Limb (tissue), 2 donors: ENCODE results near the gene RIC8B.
A peak's percentile ranks its signal among the peaks of the same experiment; 100 is the strongest.

Source experiments
- DNase-seq, 2 donors: peaks; one replicate each; pipeline ENCODE4 v3.0.0-alpha.2; 2016; ENCODE audit errors: extremely low spot score in 2 of 2

RIC8B gene

GRCh38 chr12:106801167-106801708 is 26.8 kb downstream of the RIC8B start:
- DNase-seq, result no peak

DNA sequence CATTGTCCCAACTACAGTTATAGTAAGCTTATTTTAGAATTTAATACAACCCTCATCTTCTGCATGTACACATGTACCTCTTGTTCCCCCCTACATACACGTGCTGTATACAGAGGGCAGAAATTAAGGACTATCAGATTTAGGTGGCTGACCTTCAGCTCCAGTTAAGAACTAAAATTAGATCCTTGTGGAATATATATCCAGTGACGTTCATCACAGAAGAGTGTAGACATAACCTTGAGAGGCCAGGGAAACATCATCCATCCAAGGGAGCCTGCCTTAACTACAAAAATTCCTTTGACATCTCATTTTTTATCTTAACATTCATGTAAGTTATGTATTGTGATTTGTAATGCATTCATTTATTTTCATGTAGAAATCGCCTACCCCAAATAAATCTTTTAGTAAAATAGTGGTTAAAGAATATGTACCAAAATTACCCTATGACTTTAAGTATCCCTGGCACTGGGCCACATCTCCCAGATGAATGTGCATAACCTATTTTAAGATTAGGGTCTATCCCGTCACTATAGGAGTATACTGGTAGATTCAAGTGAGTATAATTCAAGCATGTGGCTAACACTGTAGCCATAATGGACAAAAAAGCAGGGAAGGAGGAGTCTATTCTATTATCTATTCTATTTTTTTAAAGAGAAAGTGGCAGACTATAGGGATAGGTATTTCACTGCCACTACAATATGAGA is 27.5 kb downstream of the RIC8B start:
- no peak for DNase-seq

- DNase-seq, result no peak
These were observed 30.2 kb downstream of the RIC8B start for GRCh38 chr12:106804668-106805067.

- DNase-seq, result no peak
These were observed 40.2 kb downstream of the RIC8B start for GRCh38 chr12:106814714-106815113.

DNA sequence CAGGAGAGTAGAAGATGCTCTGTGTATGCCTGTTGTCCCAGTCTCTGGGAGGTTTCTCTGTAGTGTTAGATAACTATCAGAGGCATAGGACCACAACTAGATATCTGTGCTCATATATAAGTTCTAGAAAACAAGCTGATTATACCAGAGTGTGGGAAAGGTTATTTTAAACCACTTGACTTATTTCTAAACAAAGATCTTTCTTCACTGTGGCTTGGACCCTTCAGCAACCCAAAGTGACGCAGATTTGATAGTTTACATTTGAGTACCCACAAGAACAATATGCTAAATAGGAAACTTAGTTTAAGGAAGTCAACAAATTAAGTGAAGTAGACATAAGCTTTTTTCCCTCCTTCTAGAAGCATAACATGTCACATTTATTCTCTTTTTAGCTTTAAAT is 41.3 kb downstream of the RIC8B start:
- no peak for DNase-seq

DNA sequence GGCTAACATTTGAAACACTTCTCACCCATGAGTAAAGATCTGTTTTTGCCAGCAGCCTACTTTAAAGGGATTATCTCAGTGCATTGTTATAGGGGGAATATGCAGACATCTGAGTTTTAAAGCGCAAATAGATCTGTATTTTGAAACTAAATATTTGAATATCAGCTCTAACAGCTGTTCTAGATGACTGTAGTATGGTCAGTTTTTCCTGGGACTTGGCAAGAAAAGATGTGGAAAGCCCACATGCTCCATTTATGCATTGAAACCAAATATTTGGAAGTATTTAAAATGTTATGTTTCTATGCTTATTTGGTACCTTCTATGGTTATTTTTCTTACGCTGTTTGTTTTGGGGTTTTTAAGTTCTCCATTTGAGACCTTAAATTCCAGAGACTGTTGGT is 41.7 kb downstream of the RIC8B start:
- DNase-seq, result peak in 1 of 2 donors; percentile 27

GRCh38 chr12:106819991-106820390 is 45.5 kb downstream of the RIC8B start:
- DNase-seq, result no peak

DNA sequence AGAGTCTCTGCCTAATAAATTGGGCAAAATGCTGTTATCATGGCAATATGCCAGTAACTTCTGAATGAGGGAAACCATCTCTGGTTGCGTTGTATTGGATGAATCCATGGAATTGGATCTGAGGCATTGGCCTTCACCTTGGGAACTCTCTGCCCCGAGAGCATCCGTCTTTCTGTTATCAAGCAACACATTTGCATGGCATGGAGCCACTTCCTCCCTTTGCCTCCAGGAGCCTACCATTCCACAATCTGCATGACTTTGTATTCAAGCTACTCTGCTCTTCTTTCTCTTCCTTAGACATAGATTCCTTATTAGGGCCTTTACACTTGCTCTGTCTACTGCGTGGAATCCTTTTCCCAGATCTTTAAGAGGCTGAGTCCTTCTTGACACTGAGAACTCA is 57.2 kb downstream of the RIC8B start:
- DNase-seq, result no peak

- no peak for DNase-seq
These were observed 63.3 kb downstream of the RIC8B start for GRCh38 chr12:106837782-106838181.

DNA sequence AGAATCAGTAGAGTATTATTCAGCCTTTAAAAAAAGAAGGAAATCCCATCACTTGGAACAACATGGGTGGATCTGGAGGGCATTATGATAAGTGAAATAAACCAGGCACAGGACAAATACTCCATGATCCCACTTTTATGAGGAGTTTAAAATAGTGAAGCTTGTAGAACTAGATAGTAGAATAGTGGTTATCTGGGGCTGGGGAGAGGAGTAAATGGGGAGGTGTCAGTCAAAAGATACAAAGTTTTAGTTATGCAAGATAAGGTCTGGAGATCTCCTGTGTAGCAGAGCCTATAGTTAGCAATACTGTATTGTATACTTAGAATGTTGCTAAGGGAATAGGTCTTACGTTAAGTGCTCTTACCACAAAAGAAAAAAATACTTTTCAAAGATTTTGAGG is 64.9 kb downstream of the RIC8B start:
- no peak for DNase-seq

GRCh38 chr12:106840243-106840642 is 65.8 kb downstream of the RIC8B start:
- DNase-seq, result peak in 1 of 2 donors; percentile 24

- peak; percentile 53 to 68 for DNase-seq
These were observed 67.2 kb downstream of the RIC8B start for GRCh38 chr12:106841510-106842302.

DNA sequence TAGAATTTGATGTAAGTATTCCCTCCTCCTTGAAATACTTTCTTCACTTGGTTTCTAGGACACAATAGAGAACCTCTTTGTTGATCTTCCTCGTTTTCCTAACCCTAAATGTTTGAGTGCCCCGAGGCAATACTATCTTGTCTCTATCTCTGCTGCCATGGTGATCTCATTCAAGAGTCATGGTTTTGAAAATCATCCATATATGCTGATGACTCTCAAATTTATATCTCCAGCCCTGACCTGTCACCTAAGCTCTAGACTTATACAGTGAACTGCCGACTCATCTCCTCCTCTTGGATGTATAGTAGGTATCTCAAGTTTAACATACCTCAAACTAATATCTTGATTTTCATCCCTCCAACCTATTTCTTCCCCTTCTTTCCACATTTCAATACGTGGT is 71.4 kb downstream of the RIC8B start:
- no peak for DNase-seq

- no peak for DNase-seq
These were observed 73.4 kb downstream of the RIC8B start for GRCh38 chr12:106847861-106848260.

DNA sequence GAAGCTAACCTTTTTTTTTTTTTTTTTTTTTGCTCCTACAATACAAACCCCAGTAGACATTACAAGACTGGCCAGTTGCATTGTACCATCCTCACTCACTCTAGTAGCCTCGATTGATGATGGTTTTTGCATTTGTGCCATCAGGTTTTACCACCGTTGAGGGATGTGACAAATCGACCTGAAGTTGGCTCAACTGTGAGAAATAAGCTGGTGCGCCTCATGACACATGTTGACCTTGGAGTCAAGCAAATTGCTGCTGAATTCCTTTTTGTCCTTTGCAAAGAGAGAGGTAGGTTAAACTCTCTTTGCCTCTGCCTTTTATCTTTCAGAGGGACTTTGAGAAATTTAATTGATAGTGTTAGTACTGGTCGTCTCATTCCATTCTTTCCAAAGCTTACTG is 76.8 kb downstream of the RIC8B start:
- no peak for DNase-seq

- DNase-seq, result no peak
These were observed 80.2 kb downstream of the RIC8B start for GRCh38 chr12:106854723-106855122.

GRCh38 chr12:106855221-106855758 is 80.8 kb downstream of the RIC8B start:
- DNase-seq, result no peak

GRCh38 chr12:106861984-106862916 is 87.8 kb downstream of the RIC8B start:
- no peak for DNase-seq

GRCh38 chr12:106863189-106863588 is 88.7 kb downstream of the RIC8B start:
- no peak for DNase-seq

GRCh38 chr12:106865683-106866082 is 91.2 kb downstream of the RIC8B start:
- no peak for DNase-seq

- DNase-seq, result no peak
These were observed 92.1 kb downstream of the RIC8B start for GRCh38 chr12:106866426-106867080.
